ENCODE measurements around the gene AXIN2. TPM values are rescaled to one million over a fixed set of nuclear protein-coding genes. Genes with fewer than 3 reads are reported as not detected.

Gene AXIN2
- total and polyA plus RNA-seq, 10 of the 15 experiments (the other 5 are each of a cell fraction or from before 2014, with no cell fraction given), result 0.47 to 7.8 (median 3.1) TPM

DNA sequence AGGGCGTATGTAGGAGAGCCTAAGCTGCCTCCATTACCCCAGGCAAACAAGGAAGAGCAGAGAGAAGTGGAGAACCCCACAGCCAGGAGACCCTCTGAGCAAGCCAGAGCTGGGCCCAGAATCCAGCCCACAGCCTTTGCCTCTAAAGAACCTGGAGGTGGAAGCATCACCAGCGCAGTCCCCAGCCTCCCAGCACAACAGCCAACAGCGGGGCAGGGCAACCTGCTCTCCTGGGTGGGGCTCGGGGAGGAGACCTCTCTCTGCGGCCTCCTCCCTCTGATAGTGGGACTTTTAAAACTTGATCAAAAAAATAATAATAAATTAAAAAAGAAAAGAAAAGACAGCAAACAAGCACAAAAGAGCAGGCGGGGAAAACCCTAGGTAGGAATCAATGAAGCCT lies 45.9 kb downstream of the AXIN2 start:
- Histone ChIP-seq H3K4me1 (ENCODE audit: control insufficient read depth, insufficient read depth, low read length) (no peaks in the 10 kb centered on the region), H4K20me1 (ENCODE audit: control insufficient read depth, insufficient read depth) (no peaks in the 10 kb centered on the region), H3K36me3 (ENCODE audit: control insufficient read depth in 2 of 2, insufficient read depth in 2 of 2, low read length in 1 of 2) (no peaks in the 10 kb centered on the region), H3K9ac (ENCODE audit: control insufficient read depth, insufficient read depth, low read length) (no peak overlapping the region), H2AFZ (ENCODE audit: control insufficient read depth, low read depth, low read length) (no peak overlapping the region), H3K9me3 (replicated peaks; ENCODE audit: control insufficient read depth, insufficient read depth, low read length) (no peaks in the 10 kb centered on the region; the same call in 2 of the 3 replicates), H3K4me2 (ENCODE audit: control insufficient read depth, insufficient read depth) (no peak overlapping the region), H3K79me2 (ENCODE audit: control insufficient read depth, insufficient read depth, low read length) (no peaks in the 10 kb centered on the region), H3K27ac (ENCODE audit: control insufficient read depth, insufficient read depth) (no peak overlapping the region), H3K27me3 (replicated peaks in 1 of 2; ENCODE audit: control insufficient read depth in 2 of 2, insufficient read depth in 2 of 2, low read length in 1 of 2) (no peaks in the 10 kb centered on the region), H3K4me3 (no peak overlapping the region)
- in situ Hi-C loops (cut with MboI), result no loop called here
- BruUV-seq (replicated peaks), result no TSS peak
- TF ChIP-seq TCF7 (IDR thresholded peaks at IDR 0.05; ENCODE audit: borderline replicate concordance) (no peak), POLR2AphosphoS2 (IDR thresholded peaks at IDR 0.05; ENCODE audit: low read depth, low read length) (no peak), ZNF384 (IDR thresholded peaks at IDR 0.05; ENCODE audit: borderline replicate concordance, low read depth, low read length) (no peak), POLR2AphosphoS5 (IDR thresholded peaks at IDR 0.05; ENCODE audit: low read length) (no peak), ZBED1 (IDR thresholded peaks at IDR 0.05; ENCODE audit: borderline replicate concordance) (no peak), HCFC1 (IDR thresholded peaks at IDR 0.05; ENCODE audit: low read length) (no peak), CHD2 (IDR thresholded peaks at IDR 0.05; ENCODE audit: borderline replicate concordance, low read depth, low read length) (no peak), SIX5 (IDR thresholded peaks at IDR 0.05; ENCODE audit: low read depth, low read length, severe bottlenecking) (no peak), NFXL1 (IDR thresholded peaks at IDR 0.05; ENCODE audit: borderline replicate concordance) (no peak), JUNB (IDR thresholded peaks at IDR 0.05) (no peak), IKZF1 (conservative IDR thresholded peaks at IDR 0.05) (no peak), EGR1 (IDR thresholded peaks at IDR 0.05; ENCODE audit: borderline replicate concordance in 1 of 2, low read depth in 2 of 2, low read length in 2 of 2) (no peak)
- POLR2A ChIA-PET, result no interaction called here
- RAD21 ChIA-PET (ENCODE audit: unreplicated experiment), result no interaction called here
- SMC1A ChIA-PET (ENCODE audit: uncharacterized antibody, unreplicated experiment), result no interaction called here
- intact Hi-C loops (cut with micrococcal nuclease; ENCODE audit: unreplicated experiment), result no loop called here
- no peak for FAIRE-seq
- DNase-seq (ENCODE audit: low read depth, low spot score), result no peak
- 51% methylated on average over 6 of the region's 6 CpGs for WGBS (ENCODE audit: insufficient coverage, insufficient replicate concordance, low lambda C conversion rate, missing lambda C conversion rate)
- ATAC-seq, result no peak
- CTCF ChIA-PET, result no interaction called here
